ENCODE measurements around the gene TMEM217. TPM values are rescaled to one million over a fixed set of nuclear protein-coding genes. Genes with fewer than 3 reads are reported as not detected.

Gene TMEM217
- total and polyA plus RNA-seq, 2 of the 8 experiments (the other 6 are each of a cell fraction or from before 2014, with no cell fraction given), result 0.60 to 1.1 TPM

DNA sequence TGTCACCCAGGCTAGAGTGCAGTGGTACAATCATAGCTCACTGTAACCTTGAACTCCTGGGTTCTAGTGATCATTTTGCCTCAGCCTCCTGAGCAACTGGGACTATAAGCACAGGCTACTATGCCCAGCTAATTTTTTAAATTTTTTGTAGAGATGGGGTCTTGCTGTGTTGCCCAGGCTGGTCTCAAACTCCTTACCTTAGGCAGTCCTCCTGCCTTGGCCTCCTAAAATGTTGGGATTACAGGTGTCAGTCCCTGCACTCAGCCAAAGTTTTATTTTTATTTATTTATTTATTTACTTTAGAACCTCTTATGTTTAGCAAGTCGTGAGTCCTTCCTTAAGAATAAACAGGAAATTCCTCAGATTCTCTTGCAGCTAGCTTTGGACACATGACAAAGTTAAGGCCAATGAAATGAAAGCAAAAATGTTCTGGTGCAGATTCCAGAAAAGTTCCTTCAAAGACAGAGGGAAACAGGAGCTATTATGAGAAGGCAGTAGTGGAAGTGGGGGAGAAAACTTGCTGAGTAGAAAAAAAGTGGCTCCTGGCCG lies 68.9 kb downstream of the TMEM217 start (continued):
- TF ChIP-seq SIRT6 (IDR thresholded peaks at IDR 0.05; ENCODE audit: low read length) (no peak), NANOG (IDR thresholded peaks at IDR 0.05; ENCODE audit: insufficient read depth, low read depth, low read length, poor library complexity, severe bottlenecking) (no peak)
